A673 (cell line): ENCODE measurements around the gene GET4. TPM values are rescaled to one million over a fixed set of nuclear protein-coding genes. Genes with fewer than 3 reads are reported as not detected.

Experiments used
- BruUV-seq: library from RNA; stranded (reverse); fragments of 400-500 nt; replicated peaks from 2 replicates; lab custom pipeline; 2021; lab: Mats Ljungman, UMichigan
- CTCF ChIA-PET: fragments of 300-600 bp; sonication (Branson Sonifier 250); formaldehyde crosslinking; loops from one replicate; lab custom pipeline; 2022; ENCODE audit warnings: antibody characterized with exemption; lab: Charles Lee
- POLR2A ChIA-PET: fragments of 300-600 bp; sonication (Branson Sonifier 250); formaldehyde crosslinking; loops from one replicate; lab custom pipeline; 2022; ENCODE audit warnings: antibody characterized with exemption; ENCODE audit not compliant: low non-redundant PET; lab: Charles Lee
- DNase-seq: peaks from one replicate; pipeline ENCODE4 v3.0.0-alpha.2; 2015; ENCODE audit warnings: low spot score
- H3K27ac ChIP-seq: fragments of 200-600 bp; sonication (generic); 2 replicates; pipeline ENCODE4 v1.5.1; 2016; ENCODE audit warnings: mixed run types, low read depth, mild to moderate bottlenecking, mixed read lengths, antibody characterized with exemption, low read length; ENCODE audit not compliant: poor library complexity, severe bottlenecking
- H3K27me3 ChIP-seq: fragments of 200-600 bp; sonication (generic); replicated peaks from 2 replicates; pipeline ENCODE4 v1.6.1; 2017; ENCODE audit warnings: mixed run types, low read depth, mild to moderate bottlenecking, mixed read lengths, antibody characterized with exemption, low read length; ENCODE audit not compliant: insufficient read depth, poor library complexity
- H3K36me3 ChIP-seq: fragments of 200-600 bp; sonication (generic); 2 replicates; pipeline ENCODE4 v1.6.1; 2016; ENCODE audit warnings: mixed run types, mild to moderate bottlenecking, mixed read lengths, antibody characterized with exemption, low read length; ENCODE audit not compliant: insufficient read depth, poor library complexity, severe bottlenecking
- H3K4me1 ChIP-seq: fragments of 200-600 bp; sonication (generic); 2 replicates; pipeline ENCODE4 v1.6.1; 2017; ENCODE audit warnings: mixed run types, mild to moderate bottlenecking, mixed read lengths, antibody characterized with exemption, low read length; ENCODE audit not compliant: insufficient read depth, poor library complexity, severe bottlenecking
- H3K4me3 ChIP-seq: fragments of 200-600 bp; sonication (generic); 2 replicates; pipeline ENCODE4 v1.5.1; 2016; ENCODE audit warnings: low read depth, mixed run types, mild to moderate bottlenecking, mixed read lengths, low read length; ENCODE audit not compliant: poor library complexity, severe bottlenecking
- H3K9me3 ChIP-seq: fragments of 200-600 bp; sonication (generic); 2 replicates; pipeline ENCODE4 v1.6.1; 2016; ENCODE audit warnings: mixed run types, low read depth, mild to moderate bottlenecking, mixed read lengths, antibody characterized with exemption, low read length; ENCODE audit not compliant: poor library complexity, severe bottlenecking
- EZH2 ChIP-seq: fragments of 200-600 bp; sonication (generic); IDR thresholded peaks from 2 replicates; pipeline ENCODE4 v1.6.1; 2017; ENCODE audit warnings: borderline replicate concordance, low read depth, mild to moderate bottlenecking, mixed read lengths, antibody characterized with exemption, low read length; ENCODE audit not compliant: poor library complexity, severe bottlenecking
- intact Hi-C: fragments of 100-400 bp; cut with micrococcal nuclease; formaldehyde crosslinking; loops from one replicate; pipeline ENCODE4 v1.10.0; 2022; ENCODE audit not compliant: unreplicated experiment
- total RNA-seq: library from RNA; stranded (reverse); gene quantifications from 2 replicates; pipeline ENCODE4 v1.2.3, GENCODE V29; 2021
- TF ChIP-seq, protein P1 (sequence below): fragments of 300-800, 200-600 bp; sonication (generic); conservative IDR thresholded peaks from 2 replicates; pipeline ENCODE4 v1.5.1; 2017; ENCODE audit warnings: low read depth, mild to moderate bottlenecking, antibody characterized with exemption, low read length, moderate library complexity, mixed read lengths

GET4 gene
- total RNA-seq, 1 experiment from 2014 or later, result 49.7 TPM

DNA sequence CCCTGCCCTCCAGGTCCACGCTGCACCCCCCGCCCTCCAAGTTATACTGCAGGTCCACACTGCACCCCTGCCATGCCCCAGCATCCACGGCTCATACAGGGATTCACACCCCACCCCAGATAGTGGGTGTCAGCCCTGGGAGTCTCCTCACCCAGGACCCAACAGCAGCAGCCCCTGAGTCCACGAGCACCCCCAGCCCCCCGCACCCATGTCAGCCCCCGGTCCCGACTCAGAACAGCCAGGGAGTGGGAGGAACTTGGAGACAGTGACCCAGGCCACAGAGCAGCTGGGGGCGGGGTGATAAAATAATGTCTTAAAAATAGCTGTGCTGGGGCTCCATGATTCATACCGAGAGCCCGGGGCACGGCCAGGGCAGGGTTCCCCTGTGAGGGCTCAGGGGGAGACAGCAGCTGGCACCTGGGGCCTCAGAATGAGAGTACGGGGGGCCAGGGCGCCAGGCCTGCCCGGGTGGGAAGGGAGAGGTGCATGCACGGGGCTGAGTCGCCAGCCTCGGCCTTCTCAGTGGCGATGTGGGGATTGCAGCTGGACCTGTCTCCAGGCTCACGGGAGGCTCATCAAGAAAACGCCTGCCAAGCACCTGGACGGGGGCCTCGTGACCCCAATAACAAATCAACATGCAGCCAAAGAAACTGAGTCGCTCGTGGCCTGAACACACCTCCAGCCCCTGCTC, 48.3 kb downstream of the GET4 start:
- intact Hi-C loops, result no loop called here
- H3K4me1 ChIP-seq, result peaks cover 8% of the 10 kb centered on the region
- DNase-seq, result no peak
- H3K27ac ChIP-seq, result no peak overlapping the region
- H3K36me3 ChIP-seq, result no peaks in the 10 kb centered on the region
- TF ChIP-seq, protein P1, sequence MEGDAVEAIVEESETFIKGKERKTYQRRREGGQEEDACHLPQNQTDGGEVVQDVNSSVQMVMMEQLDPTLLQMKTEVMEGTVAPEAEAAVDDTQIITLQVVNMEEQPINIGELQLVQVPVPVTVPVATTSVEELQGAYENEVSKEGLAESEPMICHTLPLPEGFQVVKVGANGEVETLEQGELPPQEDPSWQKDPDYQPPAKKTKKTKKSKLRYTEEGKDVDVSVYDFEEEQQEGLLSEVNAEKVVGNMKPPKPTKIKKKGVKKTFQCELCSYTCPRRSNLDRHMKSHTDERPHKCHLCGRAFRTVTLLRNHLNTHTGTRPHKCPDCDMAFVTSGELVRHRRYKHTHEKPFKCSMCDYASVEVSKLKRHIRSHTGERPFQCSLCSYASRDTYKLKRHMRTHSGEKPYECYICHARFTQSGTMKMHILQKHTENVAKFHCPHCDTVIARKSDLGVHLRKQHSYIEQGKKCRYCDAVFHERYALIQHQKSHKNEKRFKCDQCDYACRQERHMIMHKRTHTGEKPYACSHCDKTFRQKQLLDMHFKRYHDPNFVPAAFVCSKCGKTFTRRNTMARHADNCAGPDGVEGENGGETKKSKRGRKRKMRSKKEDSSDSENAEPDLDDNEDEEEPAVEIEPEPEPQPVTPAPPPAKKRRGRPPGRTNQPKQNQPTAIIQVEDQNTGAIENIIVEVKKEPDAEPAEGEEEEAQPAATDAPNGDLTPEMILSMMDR, result no peak
- TF ChIP-seq EZH2, result no peak
- ChIA-PET POLR2A (no interaction called here), CTCF (no interaction called here)
- no TSS peak for BruUV-seq
- no peaks in the 10 kb centered on the region for H3K9me3 ChIP-seq
- no peaks in the 10 kb centered on the region for H3K27me3 ChIP-seq
- H3K4me3 ChIP-seq, result no peak overlapping the region

DNA sequence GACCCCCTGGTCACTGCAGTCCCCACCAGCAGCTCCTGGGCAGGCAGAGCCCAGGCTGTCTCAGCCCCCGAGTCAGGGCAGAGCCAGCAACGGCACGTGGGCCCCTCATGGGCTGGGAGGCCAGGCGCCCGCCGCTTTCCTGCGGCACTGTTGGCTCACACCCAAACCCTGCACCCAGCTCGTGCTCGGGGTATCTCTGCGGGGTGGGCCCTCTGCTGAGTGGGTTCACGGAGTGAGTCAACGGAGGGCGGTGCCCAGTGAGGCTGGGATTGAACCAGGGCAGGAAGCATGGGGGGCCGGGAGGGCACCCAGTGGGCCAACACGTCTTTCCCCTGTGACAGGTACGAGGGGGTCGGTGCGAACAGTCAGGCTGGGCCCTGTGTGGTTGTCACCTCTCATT, 49.2 kb downstream of the GET4 start:
- TF ChIP-seq EZH2, result no peak
- TF ChIP-seq, protein P1, result no peak
- H3K27me3 ChIP-seq, result no peaks in the 10 kb centered on the region
- POLR2A ChIA-PET, result interaction anchor here (0.5 kb wide), 1 partner anchor 560 kb away, joined by 6 read pairs; no protein-coding TSS in a partner anchor
- intact Hi-C loops, result no loop called here
- no peaks in the 10 kb centered on the region for H3K9me3 ChIP-seq
- CTCF ChIA-PET, result no interaction called here
- DNase-seq, result no peak
- H3K4me3 ChIP-seq, result no peak overlapping the region
- no peaks in the 10 kb centered on the region for H3K36me3 ChIP-seq
- H3K27ac ChIP-seq, result no peak overlapping the region
- BruUV-seq, result no TSS peak
- H3K4me1 ChIP-seq, result peaks cover 8% of the 10 kb centered on the region

DNA sequence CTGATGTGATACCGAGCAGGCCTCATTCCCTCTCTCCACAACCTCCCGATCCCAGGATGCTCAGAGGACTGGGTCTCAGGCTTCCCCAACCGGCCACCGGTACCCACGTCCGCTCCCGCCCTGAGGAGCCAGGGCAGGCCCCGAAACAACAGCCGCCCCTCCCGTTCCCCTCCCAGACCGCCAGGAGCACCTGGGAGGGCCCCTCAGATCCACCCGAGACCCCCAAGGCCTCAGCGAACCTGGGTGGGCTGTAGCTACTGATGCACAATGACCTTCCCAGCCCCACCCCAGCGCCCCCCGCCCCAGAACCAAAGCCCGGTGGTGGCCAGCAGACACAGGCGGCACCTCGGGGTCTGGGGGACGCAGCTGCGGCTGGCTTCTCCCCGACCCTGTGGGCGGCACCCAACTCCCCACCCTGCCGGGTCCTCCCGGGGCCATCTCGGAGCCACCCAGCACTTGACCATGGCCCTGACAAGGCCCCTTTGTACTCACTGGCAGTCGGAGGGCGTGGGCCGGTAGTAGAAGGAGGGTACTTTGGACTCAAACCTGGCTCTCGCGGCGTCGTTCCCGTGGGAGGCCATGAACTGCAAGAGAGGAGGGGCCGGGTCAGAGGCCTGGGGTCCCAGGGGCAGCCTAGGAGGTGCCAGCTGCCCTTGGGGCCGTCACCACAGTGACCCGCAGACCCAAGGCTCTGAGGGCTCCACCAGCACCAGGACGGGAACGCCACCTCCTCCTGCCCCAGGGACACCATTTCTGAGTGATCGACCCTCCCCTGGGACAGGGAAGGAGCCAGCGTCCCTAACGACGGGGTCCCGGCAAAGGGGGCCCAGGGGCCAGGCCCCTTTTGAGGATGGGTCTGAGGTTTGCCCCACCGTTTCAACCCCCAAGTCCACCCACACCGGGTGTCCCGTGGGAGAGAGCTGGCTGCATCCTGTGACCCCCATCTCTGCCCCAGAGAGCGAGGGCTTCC, 50.0 kb downstream of the GET4 start:
- ChIA-PET CTCF (no interaction called here), POLR2A (no interaction called here)
- Histone ChIP-seq H3K27me3 (no peaks in the 10 kb centered on the region), H3K9me3 (no peaks in the 10 kb centered on the region), H3K4me3 (no peak overlapping the region), H3K4me1 (peaks cover 8% of the 10 kb centered on the region), H3K36me3 (no peaks in the 10 kb centered on the region), H3K27ac (no peak overlapping the region)
- no peak for TF ChIP-seq EZH2
- TF ChIP-seq, protein P1, result no peak
- BruUV-seq, result no TSS peak
- intact Hi-C loops, result no loop called here
- no peak for DNase-seq
